ENCODE data around the gene MTHFD1L.

DNA sequence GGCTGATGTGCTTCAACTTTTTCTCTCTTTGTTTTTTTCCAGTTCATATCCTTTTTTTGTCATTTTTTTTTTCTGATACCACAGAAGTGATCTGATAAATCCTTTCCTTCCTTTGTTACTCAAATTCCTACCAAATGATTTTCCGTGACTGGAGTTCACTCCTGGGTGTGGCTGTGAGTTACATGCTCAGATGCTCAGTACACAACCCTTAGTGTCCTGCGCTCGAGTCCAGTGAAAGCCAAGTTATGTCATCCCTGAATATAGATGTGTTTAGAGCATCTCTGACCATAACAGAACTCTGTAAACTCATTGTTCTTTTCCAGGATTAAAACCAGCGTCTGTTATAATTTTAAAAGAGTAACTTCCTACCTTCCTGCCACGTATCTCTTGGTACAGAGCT lies 227.1 kb downstream of the MTHFD1L start:
- TF ChIP-seq POLR2A (IDR thresholded peaks at IDR 0.05) (no peak), CTCF (IDR thresholded peaks at IDR 0.05) (no peak)

All from body of pancreas (tissue), 4 donors.